ENCODE results near the gene MLLT6. TPM values are rescaled to one million over a fixed set of nuclear protein-coding genes. Genes with fewer than 3 reads are reported as not detected.

MLLT6 gene
- polyA plus RNA-seq, 2 of the 4 experiments (the other 2 are of a cell fraction): 28.3 to 28.9 TPM

GRCh38 chr17:38673707-38674013, 31.4 kb upstream of the MLLT6 start:
- no peaks in the 10 kb centered on the region for H3K9me3 ChIP-seq
- no peak for FAIRE-seq
- ChIA-PET CTCF (interaction anchor here (0.7 to 12.7 kb wide), 6 partner anchors 11 to 181 kb away, joined by 3 to 207 read pairs (median 24); partner anchors contain the start of gene SRCIN1), POLR2A (interaction anchor here (0.5 to 1.3 kb wide), 2 partner anchors 61 to 196 kb away, joined by 3 to 4 read pairs; no protein-coding TSS in a partner anchor)
- peak overlapping the region; percentile 75 for H3K4me3 ChIP-seq
- peak overlapping the region; percentile 88 for H3K4me2 ChIP-seq
- H3K27ac ChIP-seq: peak overlapping the region; percentile 80 to 92; a peak in 5 of 6 replicates
- TF ChIP-seq JUN (IDR thresholded peaks at IDR 0.05): no peak
- peak; percentile 9 to 10; a peak in 3 of 6 replicates for ATAC-seq
- peaks cover 41% of the 10 kb centered on the region for H3K4me1 ChIP-seq
- 100% methylated on average over 3 of the region's 41 CpGs for WGBS (ENCODE audit: missing lambda C conversion rate)
- peak in 1 of 2 experiments; percentile 40 for DNase-seq (ENCODE audit: low read depth in 1 of 2, low spot score in 1 of 2)

GRCh38 chr17:38674014-38674748, 30.9 kb upstream of the MLLT6 start:
- ATAC-seq (peak; percentile 40 to 54), FAIRE-seq (no peak), DNase-seq (ENCODE audit: low read depth in 1 of 2, low spot score in 1 of 2) (peak; percentile 35 to 51)
- TF ChIP-seq MAX (IDR thresholded peaks at IDR 0.05) (peak; percentile 65), CTCF (IDR thresholded peaks at IDR 0.05) (peak; percentile 56), ZSCAN20 (CRISPR knock-in tag; IDR thresholded peaks at IDR 0.05) (no peak), HES2 (IDR thresholded peaks at IDR 0.05) (no peak), HEYL (CRISPR knock-in tag; IDR thresholded peaks at IDR 0.05) (no peak), HMGXB4 (CRISPR knock-in tag; IDR thresholded peaks at IDR 0.05; ENCODE audit: borderline replicate concordance) (peak; percentile 76; the same call in 1 of the 2 replicates), FOXS1 (CRISPR knock-in tag; IDR thresholded peaks at IDR 0.05) (no peak), E2F6 (IDR thresholded peaks at IDR 0.05; ENCODE audit: borderline replicate concordance, low read depth) (peak; percentile 64), TFCP2L1 (CRISPR knock-in tag; IDR thresholded peaks at IDR 0.05) (0 out of 2 replicates have a peak, but pooled peaks have one; percentile 76), RNF2 (IDR thresholded peaks at IDR 0.05; ENCODE audit: borderline replicate concordance, low read depth) (peak; percentile 76; the same call in 1 of the 2 replicates)
- Histone ChIP-seq H3K27ac (peak overlapping the region; percentile 80 to 92), H3K4me3 (peak overlapping the region; percentile 75), H3K4me2 (peak overlapping the region; percentile 88), H3K4me1 (peaks cover 41% of the 10 kb centered on the region), H3K9me3 (no peaks in the 10 kb centered on the region)
- ChIA-PET CTCF (interaction anchor here (0.7 to 12.7 kb wide), 8 partner anchors 9 to 166 kb away, joined by 3 to 207 read pairs (median 46); partner anchors contain the start of genes CISD3 and SRCIN1), POLR2A (interaction anchor here (0.5 to 1.3 kb wide), 2 partner anchors 61 to 195 kb away, joined by 3 to 4 read pairs; no protein-coding TSS in a partner anchor)
- 2% methylated on average over 52 of the region's 85 CpGs for WGBS (ENCODE audit: missing lambda C conversion rate)

GRCh38 chr17:38674749-38675615, 30.1 kb upstream of the MLLT6 start, which contains the start of gene EPOP:
Gene EPOP, minus strand, starts transcription at chr17:38674957. Its CDS starts 462 bp downstream, at chr17:38674495.
- Histone ChIP-seq H3K9me3 (no peaks in the 10 kb centered on the region), H3K27ac (peak within 1 kb of the TSS; percentile 80 to 92), H3K4me1 (peaks cover 41% of the 10 kb centered on the region), H3K4me2 (peak within 1 kb of the TSS; percentile 88), H3K4me3 (peak within 1 kb of the TSS; percentile 75)
- FAIRE-seq: no peak
- ChIA-PET POLR2A (interaction anchor here (0.5 to 1.3 kb wide), 4 partner anchors 55 to 117 kb away, joined by 3 to 4 read pairs (median 4); partner anchors contain the start of gene CISD3), CTCF (interaction anchor here (0.9 to 12.7 kb wide), 11 partner anchors 8 to 477 kb away, joined by 3 to 143 read pairs (median 20); partner anchors contain the start of gene CISD3)
- peak; percentile 81 to 87 for ATAC-seq
- 18% methylated on average over 22 of the region's 80 CpGs for WGBS (ENCODE audit: missing lambda C conversion rate)
- DNase-seq (ENCODE audit: low read depth in 1 of 2, low spot score in 1 of 2): peak; percentile 90 to 93
- TF ChIP-seq NPAS2 (CRISPR knock-in tag; IDR thresholded peaks at IDR 0.05; ENCODE audit: borderline replicate concordance) (peak; percentile 92), MAZ (IDR thresholded peaks at IDR 0.05; ENCODE audit: borderline replicate concordance, low read depth, low read length) (no peak), POLR2AphosphoS2 (conservative IDR thresholded peaks at IDR 0.05; ENCODE audit: low read length) (no peak), NR3C1 (IDR thresholded peaks at IDR 0.05) (no peak), MYC (IDR thresholded peaks at IDR 0.05; ENCODE audit: borderline replicate concordance, low read length) (peak; percentile 95), HMGXB4 (CRISPR knock-in tag; IDR thresholded peaks at IDR 0.05; ENCODE audit: borderline replicate concordance) (no peak), E2F6 (IDR thresholded peaks at IDR 0.05; ENCODE audit: borderline replicate concordance, low read depth) (peak; percentile 99), HEYL (CRISPR knock-in tag; IDR thresholded peaks at IDR 0.05) (0 out of 2 replicates have a peak, but pooled peaks have one; percentile 54), CBX2 (IDR thresholded peaks at IDR 0.05; ENCODE audit: borderline replicate concordance, low read depth) (no peak), BHLHE40 (IDR thresholded peaks at IDR 0.05; ENCODE audit: low read depth, low read length) (peak; percentile 43; the same call in 1 of the 2 replicates), EHF (CRISPR knock-in tag; IDR thresholded peaks at IDR 0.05) (peak; percentile 78; the same call in 1 of the 2 replicates), FOXS1 (CRISPR knock-in tag; IDR thresholded peaks at IDR 0.05) (no peak), ZSCAN20 (CRISPR knock-in tag; IDR thresholded peaks at IDR 0.05) (peak; percentile 78)

Measured in A549 (cell line).